B cell (primary cell): ENCODE measurements around the gene CACTIN.

Experiments used
- CTCF ChIP-seq: fragments of 200-600 bp; IDR thresholded peaks from one replicate; pipeline ENCODE4 v1.8.0; 2022; ENCODE audit warnings: antibody characterized with exemption, mild to moderate bottlenecking
- EZH2 ChIP-seq: IDR thresholded peaks from 2 replicates; pipeline ENCODE4 v1.6.1; 2012; ENCODE audit warnings: borderline replicate concordance, low read depth, mild to moderate bottlenecking, moderate library complexity, low read length; ENCODE audit not compliant: insufficient read depth, poor library complexity, severe bottlenecking

- no peak for TF ChIP-seq CTCF
- no peak for TF ChIP-seq EZH2
These were observed 12.6 kb downstream of the CACTIN start for GRCh38 chr19:3613818-3614661.
